WERI-Rb-1 (cell line): ENCODE data around the gene NMUR1.

ENCODE experiments used
- DNase-seq: peaks from one replicate; pipeline ENCODE4 v3.0.0-alpha.2; 2020
- H3K27ac ChIP-seq: fragments of 250-450 bp; sonication (Bioruptor Pico); 2 replicates; pipeline ENCODE4 v1.5.1; 2020; ENCODE audit warnings: mild to moderate bottlenecking, moderate library complexity
- H3K27me3 ChIP-seq: fragments of 250-450 bp; sonication (Bioruptor Pico); 2 replicates; pipeline ENCODE4 v1.5.1; 2021; ENCODE audit warnings: mild to moderate bottlenecking, low read depth, moderate library complexity; ENCODE audit not compliant: insufficient read depth, severe bottlenecking
- H3K36me3 ChIP-seq: fragments of 250-450 bp; sonication (Bioruptor Pico); 2 replicates; pipeline ENCODE4 v1.5.1; 2020; ENCODE audit warnings: mild to moderate bottlenecking, moderate library complexity
- H3K4me3 ChIP-seq: 2 replicates; pipeline ENCODE4 v1.5.1; 2011; ENCODE audit warnings: low read depth, mild to moderate bottlenecking, control low read depth, low read length
- H3K9me3 ChIP-seq: fragments of 250-450 bp; sonication (Bioruptor Pico); 2 replicates; pipeline ENCODE4 v1.5.1; 2021; ENCODE audit warnings: mild to moderate bottlenecking, moderate library complexity; ENCODE audit not compliant: severe bottlenecking
- CTCF ChIP-seq: IDR thresholded peaks from 2 replicates; pipeline ENCODE4 v1.5.1; 2011; ENCODE audit warnings: low read depth, mild to moderate bottlenecking, control low read depth, inconsistent platforms, low read length

The NMUR1 gene

GRCh38 chr2:231554327-231554726, 24.1 kb upstream of the NMUR1 start:
- no peak for DNase-seq
- no peaks in the 10 kb centered on the region for H3K36me3 ChIP-seq
- no peak for TF ChIP-seq CTCF
- H3K4me3 ChIP-seq = no peak overlapping the region
- H3K9me3 ChIP-seq = peaks cover 16% of the 10 kb centered on the region
- no peak overlapping the region for H3K27ac ChIP-seq
- no peaks in the 10 kb centered on the region for H3K27me3 ChIP-seq

- Histone ChIP-seq H3K36me3 (no peaks in the 10 kb centered on the region), H3K27me3 (no peaks in the 10 kb centered on the region), H3K27ac (no peak overlapping the region), H3K9me3 (peaks cover 16% of the 10 kb centered on the region), H3K4me3 (no peak overlapping the region)
- TF ChIP-seq CTCF = no peak
- no peak for DNase-seq
Observed at GRCh38 chr2:231552752-231553151, 22.5 kb upstream of the NMUR1 start.

- no peak overlapping the region for H3K27ac ChIP-seq
- no peak for DNase-seq
- TF ChIP-seq CTCF = no peak
- no peak overlapping the region for H3K4me3 ChIP-seq
- H3K27me3 ChIP-seq = no peaks in the 10 kb centered on the region
- H3K9me3 ChIP-seq = peaks cover 16% of the 10 kb centered on the region
- H3K36me3 ChIP-seq = no peaks in the 10 kb centered on the region
Observed at GRCh38 chr2:231549446-231550239, 19.4 kb upstream of the NMUR1 start.

- no peak for TF ChIP-seq CTCF
- no peaks in the 10 kb centered on the region for H3K36me3 ChIP-seq
- peaks cover 16% of the 10 kb centered on the region for H3K9me3 ChIP-seq
- H3K27ac ChIP-seq = no peak overlapping the region
- no peaks in the 10 kb centered on the region for H3K27me3 ChIP-seq
- H3K4me3 ChIP-seq = no peak overlapping the region
- DNase-seq = no peak
Observed at GRCh38 chr2:231548752-231549151, 18.5 kb upstream of the NMUR1 start.

- no peaks in the 10 kb centered on the region for H3K27me3 ChIP-seq
- no peak overlapping the region for H3K4me3 ChIP-seq
- DNase-seq = no peak
- H3K36me3 ChIP-seq = no peaks in the 10 kb centered on the region
- H3K9me3 ChIP-seq = peaks cover 14% of the 10 kb centered on the region
- no peak for TF ChIP-seq CTCF
- no peak overlapping the region for H3K27ac ChIP-seq
Observed at GRCh38 chr2:231547315-231548110, 17.3 kb upstream of the NMUR1 start.
